Urinary bladder (tissue), 4 donors: Measurements from ENCODE around the gene ASB2. TPM values are rescaled to one million over a fixed set of nuclear protein-coding genes. Genes with fewer than 3 reads are reported as not detected.

ENCODE experiments used
- DNase-seq: peaks from one replicate; pipeline ENCODE4 v3.0.0-alpha.2; 2015; ENCODE audit errors: extremely low spot score
- H3K27ac ChIP-seq: one replicate; pipeline ENCODE4 v1.5.1; 2013; ENCODE audit warnings: low read depth, mild to moderate bottlenecking, moderate library complexity
- H3K36me3 ChIP-seq: one replicate; pipeline ENCODE4 v1.6.1; 2013; ENCODE audit warnings: mild to moderate bottlenecking, moderate library complexity; ENCODE audit not compliant: insufficient read depth
- H3K4me1 ChIP-seq: one replicate; pipeline ENCODE4 v1.6.1; 2013; ENCODE audit warnings: mild to moderate bottlenecking, moderate library complexity; ENCODE audit not compliant: insufficient read depth
- H3K4me3 ChIP-seq: one replicate; pipeline ENCODE4 v1.5.1; 2013; ENCODE audit warnings: low read depth, low read length
- WGBS: extraction: QIAGEN DNeasy Blood & Tissue Kit; methylation state at CpG from one replicate; pipeline ENCODE4 v1.1.7; 2013; 5-methylcytosine and 5-hydroxymethylcytosine counted together
- polyA plus RNA-seq: library from polyadenylated mRNA; stranded (reverse); fragments of 200-250 nt; gene quantifications from one replicate; pipeline ENCODE4 v1.2.3, GENCODE V29; 2013
- total RNA-seq: library from RNA; depleted of rRNA; stranded (reverse); fragments of >200 nt; gene quantifications from one replicate; pipeline ENCODE4 v1.2.3, GENCODE V29; 2014
- donor health status: healthy with polysubstance abuse.
- donor health status: healthy.

Gene ASB2
- total and polyA plus RNA-seq, 2 donors, result 32.3 to 72.7 TPM

DNA sequence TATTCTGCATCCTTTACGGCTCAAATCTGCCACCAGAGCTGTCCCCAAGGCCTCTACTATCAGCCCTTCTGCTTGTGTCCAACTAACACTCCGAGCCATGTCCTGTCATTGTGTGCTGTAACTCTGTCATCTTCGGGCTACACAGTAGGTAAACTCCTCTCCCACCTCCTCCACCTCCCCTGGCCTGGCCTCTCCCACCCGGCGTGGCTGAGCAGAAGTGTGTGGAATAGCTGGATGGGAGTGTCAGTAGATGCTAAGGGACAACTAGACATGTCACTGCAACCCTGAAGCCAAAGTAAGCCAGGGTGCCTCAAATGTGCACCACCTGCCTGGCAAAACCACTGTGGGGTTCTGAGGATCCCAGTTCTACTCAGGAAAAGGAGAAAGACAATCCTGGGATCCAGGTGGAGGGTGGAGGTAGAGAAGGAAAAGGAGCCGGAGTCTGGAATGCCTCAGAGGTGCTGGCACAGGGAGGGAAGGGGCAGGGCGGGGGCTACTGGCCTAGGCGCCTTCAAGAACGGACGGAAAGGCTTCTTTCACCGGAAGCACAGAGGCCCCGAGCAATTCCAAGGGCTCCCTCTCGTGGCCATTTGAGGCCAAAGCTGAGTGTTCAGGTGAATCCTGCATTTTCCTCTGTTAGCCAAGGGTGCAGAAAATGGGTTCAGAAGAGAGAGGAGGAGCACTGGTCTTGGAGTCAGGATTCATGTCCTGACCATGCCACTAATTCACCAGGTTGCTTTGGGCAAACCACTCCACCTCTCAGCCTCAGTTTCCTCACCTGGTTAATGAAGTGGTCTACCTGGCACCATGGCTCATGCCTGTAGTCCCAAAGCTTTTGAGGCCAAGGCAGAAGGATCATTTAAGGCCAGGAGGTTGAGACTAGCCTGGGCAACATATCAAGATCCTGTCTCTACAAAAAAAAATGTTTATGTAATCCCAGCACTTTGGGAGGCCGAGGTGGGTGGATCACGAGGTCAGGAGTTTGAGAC is 69.7 kb downstream of the ASB2 start:
- 51% methylated on average over 15 of the region's 15 CpGs for WGBS
- no peak overlapping the region for H3K27ac ChIP-seq
- no peak overlapping the region for H3K4me3 ChIP-seq
- no peaks in the 10 kb centered on the region for H3K4me1 ChIP-seq
- DNase-seq, result no peak
- no peaks in the 10 kb centered on the region for H3K36me3 ChIP-seq

DNA sequence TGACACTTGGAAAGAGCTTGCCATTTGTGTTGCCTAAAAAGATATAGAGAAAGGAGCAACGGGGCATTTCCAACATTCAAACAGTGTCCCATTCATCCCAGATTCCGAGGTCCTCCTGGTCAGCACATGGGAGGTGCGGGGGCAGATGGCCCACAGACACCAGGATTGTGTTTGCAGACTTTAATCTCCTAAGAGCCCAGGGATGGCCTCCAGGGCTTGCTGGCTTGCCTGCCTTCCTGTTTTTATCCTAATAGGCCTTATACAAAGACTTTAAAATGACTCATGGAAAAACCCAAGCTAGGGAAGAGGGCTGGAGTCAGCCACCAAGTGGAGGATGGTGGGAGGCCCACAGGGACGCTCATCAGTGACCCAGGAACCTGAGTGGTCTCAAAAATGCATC is 70.7 kb downstream of the ASB2 start:
- Histone ChIP-seq H3K27ac (no peak overlapping the region), H3K4me3 (no peak overlapping the region), H3K4me1 (no peaks in the 10 kb centered on the region), H3K36me3 (no peaks in the 10 kb centered on the region)
- no peak for DNase-seq
- WGBS, result 83% methylated on average over 4 of the region's 4 CpGs

DNA sequence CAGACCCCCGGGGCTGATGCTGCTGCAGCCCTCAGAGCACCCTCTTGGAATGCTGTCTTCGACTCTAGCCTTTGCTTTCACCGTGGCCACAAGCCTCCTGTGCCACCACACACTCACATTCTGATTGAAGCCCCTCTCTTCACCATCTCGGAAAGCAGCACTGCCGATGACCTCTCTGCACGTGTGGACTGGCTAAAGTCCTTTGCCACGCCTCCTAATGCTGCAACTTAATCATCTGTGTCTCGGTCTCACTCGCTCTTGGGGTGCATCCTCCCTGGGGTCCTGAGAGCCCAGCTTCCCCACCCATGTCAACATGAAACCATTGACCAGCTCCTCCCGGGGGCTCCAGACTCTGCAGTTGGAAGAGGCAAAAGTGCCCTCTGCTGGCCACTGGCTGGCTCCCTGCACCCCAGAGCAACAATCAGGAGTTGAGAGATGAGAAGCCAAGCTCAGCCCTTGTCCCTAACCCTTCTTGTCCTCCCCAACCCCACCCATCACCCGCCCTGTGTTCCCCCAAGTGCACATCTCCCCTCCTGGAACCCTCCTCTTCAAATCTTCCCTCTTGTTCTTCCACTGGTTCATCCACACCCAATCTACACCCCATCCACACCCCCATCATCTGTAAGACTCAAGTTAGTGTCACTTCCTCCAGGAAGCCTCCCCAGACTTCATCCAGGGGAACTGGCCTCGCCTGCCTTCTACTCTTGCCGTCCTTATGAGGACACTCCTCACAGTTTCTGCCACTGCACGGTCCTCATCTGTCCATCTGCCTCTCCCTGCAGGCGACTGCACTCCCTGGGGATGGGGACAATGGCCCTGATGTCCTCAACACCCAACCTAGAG is 72.8 kb downstream of the ASB2 start:
- Histone ChIP-seq H3K36me3 (no peaks in the 10 kb centered on the region), H3K4me3 (no peak overlapping the region), H3K4me1 (no peaks in the 10 kb centered on the region), H3K27ac (no peak overlapping the region)
- 49% methylated on average over 15 of the region's 15 CpGs for WGBS
- no peak for DNase-seq

DNA sequence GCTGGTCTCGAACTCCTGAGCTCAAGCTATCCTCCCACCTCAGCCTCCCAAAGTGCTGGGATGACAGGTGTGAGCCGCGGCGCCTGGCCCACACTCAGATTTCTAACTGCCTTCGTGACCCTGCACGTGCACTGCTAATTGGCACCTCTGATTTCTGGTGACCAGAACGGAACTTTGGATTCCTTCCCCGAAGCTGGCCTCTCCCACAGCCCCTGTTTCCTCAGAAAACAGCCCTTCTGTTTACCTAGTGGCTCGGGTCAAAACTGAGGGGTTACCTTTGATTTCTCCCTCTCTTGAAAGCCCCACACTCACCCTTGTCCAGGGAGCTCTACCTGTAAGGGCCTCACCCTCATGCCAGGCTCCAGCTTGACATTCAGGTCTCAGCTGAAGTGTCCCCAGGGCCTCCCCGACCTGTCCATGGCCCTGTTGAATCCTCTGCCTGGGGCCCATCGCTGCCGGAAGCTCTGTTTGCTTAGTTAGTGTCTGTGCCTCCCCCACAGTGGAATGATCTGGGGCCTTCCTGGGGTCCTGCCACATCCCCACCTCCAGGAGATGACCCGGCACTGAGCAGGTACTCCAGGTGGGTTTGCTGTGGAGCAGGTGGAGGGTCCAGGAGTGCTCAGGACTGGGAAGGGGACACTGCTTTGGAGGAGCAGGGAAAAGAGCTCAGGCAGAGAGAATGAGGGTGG is 73.6 kb downstream of the ASB2 start:
- Histone ChIP-seq H3K4me1 (no peaks in the 10 kb centered on the region), H3K27ac (no peak overlapping the region), H3K36me3 (no peaks in the 10 kb centered on the region), H3K4me3 (no peak overlapping the region)
- DNase-seq, result no peak
- WGBS, result 82% methylated on average over 13 of the region's 13 CpGs

DNA sequence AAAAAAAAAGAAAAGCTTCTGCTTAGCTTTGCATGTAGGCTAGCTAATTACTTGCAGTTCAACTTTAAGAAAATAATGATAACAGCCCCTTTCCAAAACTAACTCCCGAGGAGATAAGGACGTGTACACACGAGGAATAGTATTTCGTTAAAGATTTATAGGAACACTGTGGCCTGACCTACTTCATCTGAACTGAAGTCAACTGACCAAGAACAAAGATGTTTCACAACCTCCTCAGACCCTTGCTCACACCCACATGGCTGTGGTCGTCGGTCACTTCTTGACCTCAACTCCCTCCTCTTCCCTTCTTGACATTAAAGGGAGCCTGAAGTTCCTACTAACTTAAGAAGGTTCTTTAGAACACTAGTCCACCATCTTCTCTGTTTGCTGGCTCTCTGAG is 74.6 kb downstream of the ASB2 start:
- H3K27ac ChIP-seq, result no peak overlapping the region
- WGBS, result 40% methylated on average over 6 of the region's 6 CpGs
- no peaks in the 10 kb centered on the region for H3K36me3 ChIP-seq
- DNase-seq, result no peak
- no peaks in the 10 kb centered on the region for H3K4me1 ChIP-seq
- H3K4me3 ChIP-seq, result no peak overlapping the region

DNA sequence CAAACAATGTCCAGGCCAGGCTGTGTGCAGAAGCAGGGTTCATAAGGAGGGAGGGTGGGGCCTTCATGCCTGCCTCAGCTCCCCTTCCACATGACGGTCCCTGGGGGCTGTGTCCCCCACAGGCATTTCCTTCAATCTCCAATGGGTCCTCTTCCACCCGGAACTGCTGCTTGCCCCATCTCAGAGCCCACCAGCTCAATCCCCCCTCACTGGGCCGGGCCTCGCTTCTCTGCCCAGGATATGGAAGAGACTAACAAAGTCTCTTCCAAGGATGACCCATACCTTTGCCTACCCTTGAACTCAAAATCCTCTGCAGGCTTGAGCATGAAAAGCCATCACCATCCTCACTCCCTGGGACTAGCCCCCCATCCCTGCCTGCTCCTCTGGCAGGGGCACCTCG is 77.6 kb downstream of the ASB2 start:
- Histone ChIP-seq H3K4me3 (no peak overlapping the region), H3K4me1 (no peaks in the 10 kb centered on the region), H3K27ac (no peak overlapping the region), H3K36me3 (no peaks in the 10 kb centered on the region)
- no peak for DNase-seq
- 90% methylated on average over 5 of the region's 5 CpGs for WGBS

DNA sequence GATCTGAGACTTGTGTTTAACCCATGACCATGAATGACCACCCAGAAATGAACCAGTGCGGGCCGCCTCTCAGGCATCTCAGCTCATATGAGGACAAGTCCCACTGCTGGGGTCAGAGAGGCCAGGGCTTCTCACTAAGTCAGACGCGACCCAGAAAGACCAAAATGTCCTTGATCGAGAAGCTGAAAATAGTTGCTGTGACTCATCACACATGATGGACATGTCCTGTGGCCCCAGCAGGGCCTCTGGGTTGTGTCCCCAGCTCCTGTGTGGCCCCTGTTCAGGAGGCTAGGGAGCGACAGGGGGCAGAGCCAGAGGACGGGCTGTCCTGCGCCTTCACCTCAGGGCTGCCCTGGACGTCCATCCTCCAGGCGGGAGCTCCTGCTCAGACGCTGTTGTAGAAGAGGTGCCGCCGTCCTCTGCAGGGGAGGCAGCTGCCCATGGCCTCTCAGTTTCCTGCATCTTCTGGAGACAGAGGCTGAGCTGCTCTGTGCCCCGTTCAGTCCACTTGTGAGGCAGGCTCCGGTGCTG is 78.2 kb downstream of the ASB2 start:
- H3K4me3 ChIP-seq, result no peak overlapping the region
- H3K27ac ChIP-seq, result no peak overlapping the region
- no peaks in the 10 kb centered on the region for H3K36me3 ChIP-seq
- 84% methylated on average over 15 of the region's 15 CpGs for WGBS
- H3K4me1 ChIP-seq, result no peaks in the 10 kb centered on the region
- no peak for DNase-seq

DNA sequence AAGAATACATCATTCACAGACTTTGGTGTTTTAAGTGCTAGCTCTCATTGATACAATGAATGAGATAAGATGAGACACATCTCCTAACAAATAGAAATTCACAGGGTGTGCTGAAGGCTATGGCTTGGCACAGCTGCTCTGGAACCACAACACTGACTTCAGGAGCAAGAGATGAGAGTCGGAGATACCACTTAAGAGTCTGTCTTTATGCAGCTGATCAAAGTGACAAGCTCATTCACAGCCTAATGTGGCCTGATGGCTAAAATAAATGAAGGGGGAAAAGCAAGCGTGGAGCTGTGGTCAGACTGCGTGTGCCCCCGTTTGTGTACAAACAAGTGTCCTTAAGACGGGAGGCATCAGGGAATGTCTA is 78.9 kb downstream of the ASB2 start:
- Histone ChIP-seq H3K4me1 (no peaks in the 10 kb centered on the region), H3K27ac (no peak overlapping the region), H3K4me3 (no peak overlapping the region), H3K36me3 (no peaks in the 10 kb centered on the region)
- WGBS, result 83% methylated on average over 5 of the region's 5 CpGs
- no peak for DNase-seq

DNA sequence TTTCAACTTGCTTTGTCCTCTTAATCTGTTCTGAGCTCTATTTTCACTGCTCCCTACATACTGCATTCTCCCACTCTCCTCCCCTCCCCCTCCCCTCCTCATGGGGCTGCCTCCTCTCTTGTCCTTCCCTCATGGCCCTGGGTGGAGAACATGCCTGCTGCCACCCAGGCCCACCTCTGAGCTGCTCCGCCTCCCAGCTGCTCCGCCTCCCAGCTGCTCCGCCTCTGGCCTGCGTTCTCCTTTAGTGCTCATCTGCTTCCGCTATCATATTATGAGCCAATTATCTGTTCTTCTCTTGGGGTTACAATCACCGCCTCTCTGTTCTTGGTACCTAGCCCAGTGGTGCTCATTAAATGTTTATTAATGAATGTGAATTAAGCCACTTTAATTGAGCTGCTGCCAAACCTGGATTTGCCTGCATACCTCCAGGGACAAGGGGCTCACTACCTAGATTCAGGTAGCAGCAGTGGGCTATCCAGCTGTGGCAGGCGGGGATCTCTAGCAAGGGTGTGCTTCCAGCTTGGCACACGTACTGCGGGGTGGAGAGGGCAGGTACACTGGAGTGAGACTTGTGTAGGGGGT is 81.3 kb downstream of the ASB2 start:
- Histone ChIP-seq H3K36me3 (no peaks in the 10 kb centered on the region), H3K4me1 (no peaks in the 10 kb centered on the region), H3K4me3 (no peak overlapping the region), H3K27ac (no peak overlapping the region)
- WGBS, result 90% methylated on average over 9 of the region's 9 CpGs
- no peak for DNase-seq

DNA sequence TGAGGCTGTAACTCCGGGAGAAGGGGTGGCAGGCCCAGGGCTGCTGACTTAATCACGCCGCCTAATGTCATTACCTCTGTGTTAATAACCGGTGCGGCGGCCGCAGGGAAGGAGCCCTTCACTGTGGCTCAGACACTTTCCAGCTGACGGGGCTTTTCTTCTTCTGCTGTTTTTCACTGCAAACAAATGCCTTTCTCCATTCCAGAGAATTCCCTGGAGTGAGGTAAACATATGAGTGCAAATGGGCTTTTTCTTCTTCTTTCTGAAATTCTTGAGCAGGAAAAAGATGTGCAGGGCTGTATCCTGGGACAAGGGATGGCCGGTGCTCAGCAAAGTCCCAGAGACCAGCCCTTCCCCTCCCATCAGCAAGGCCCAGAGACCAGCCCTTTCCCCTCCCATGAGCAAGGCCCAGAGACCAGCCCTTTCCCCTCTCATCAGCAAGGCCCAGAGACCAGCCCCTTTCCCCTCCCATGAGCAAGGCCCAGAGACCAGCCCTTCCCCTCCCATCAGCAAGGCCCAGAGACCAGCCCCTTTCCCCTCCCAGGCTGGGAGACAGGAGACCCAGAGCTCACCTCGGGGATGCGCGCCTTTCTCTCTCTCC is 82.6 kb downstream of the ASB2 start:
- H3K27ac ChIP-seq, result no peak overlapping the region
- H3K4me1 ChIP-seq, result no peaks in the 10 kb centered on the region
- no peak for DNase-seq
- H3K36me3 ChIP-seq, result no peaks in the 10 kb centered on the region
- WGBS, result 51% methylated on average over 12 of the region's 12 CpGs
- H3K4me3 ChIP-seq, result no peak overlapping the region

DNA sequence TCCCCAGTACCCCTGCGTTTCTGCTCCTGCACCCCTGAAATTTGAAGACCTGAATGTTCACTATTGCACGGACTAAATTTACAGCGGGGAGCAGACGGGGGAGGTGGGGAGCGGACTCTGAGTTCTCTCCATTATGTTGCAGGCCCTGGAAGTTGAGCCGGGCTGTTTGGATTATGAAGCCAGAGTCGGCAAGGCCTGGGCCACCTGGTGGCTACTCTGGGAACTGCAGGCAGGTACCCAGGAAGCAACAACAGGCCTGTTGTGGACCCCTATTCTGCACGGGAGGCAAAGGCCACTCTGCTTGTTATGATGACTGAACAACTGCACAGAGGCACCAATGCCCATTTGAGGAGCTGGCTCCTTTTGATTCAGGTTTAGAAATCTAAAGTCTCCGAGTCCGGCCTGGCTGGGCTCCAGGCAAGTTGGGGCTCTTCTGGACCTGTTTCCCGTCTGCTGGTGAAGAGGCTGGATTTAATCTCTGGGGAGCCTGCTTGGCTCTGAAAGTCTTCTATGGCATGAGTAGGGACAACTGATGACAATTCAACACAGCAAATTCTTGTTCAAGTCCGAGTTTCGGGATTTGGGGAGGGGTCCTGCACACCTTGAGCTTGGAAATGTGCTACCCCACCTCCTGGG is 83.3 kb downstream of the ASB2 start:
- no peak overlapping the region for H3K27ac ChIP-seq
- H3K4me3 ChIP-seq, result no peak overlapping the region
- 25% methylated on average over 13 of the region's 13 CpGs for WGBS
- peak; percentile 39 for DNase-seq
- no peaks in the 10 kb centered on the region for H3K36me3 ChIP-seq
- no peaks in the 10 kb centered on the region for H3K4me1 ChIP-seq

DNA sequence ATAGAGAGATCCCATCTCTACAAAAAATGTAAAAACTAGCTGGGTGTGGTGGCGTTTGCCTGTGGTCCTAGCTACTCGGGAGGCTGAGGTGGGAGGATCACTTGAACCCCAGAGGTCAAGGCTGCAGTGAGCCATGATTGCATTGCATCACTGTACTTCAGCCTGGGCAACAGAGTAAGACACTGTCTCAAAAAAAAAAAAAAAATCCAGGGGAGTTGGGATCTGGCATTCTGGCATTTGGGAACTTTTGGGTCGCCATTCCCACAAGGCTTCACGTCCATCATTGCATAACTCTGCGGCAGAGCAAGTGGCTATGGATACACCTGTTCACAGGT is 83.9 kb downstream of the ASB2 start:
- H3K27ac ChIP-seq, result no peak overlapping the region
- H3K4me3 ChIP-seq, result no peak overlapping the region
- 70% methylated on average over 5 of the region's 5 CpGs for WGBS
- H3K36me3 ChIP-seq, result no peaks in the 10 kb centered on the region
- DNase-seq, result no peak
- H3K4me1 ChIP-seq, result no peaks in the 10 kb centered on the region
